GM23248 (cell line): ENCODE measurements around the gene DYRK1A.

Experiments
- EZH2 ChIP-seq: fragments of 200-600 bp; sonication (generic); IDR thresholded peaks from 2 replicates; pipeline ENCODE4 v1.6.1; 2018; ENCODE audit warnings: antibody characterized with exemption, mild to moderate bottlenecking; ENCODE audit not compliant: insufficient read depth, poor library complexity, severe bottlenecking
- EZH2phosphoT487 ChIP-seq: fragments of 200-600 bp; sonication (generic); IDR thresholded peaks from 2 replicates; pipeline ENCODE4 v1.6.1; 2018; ENCODE audit warnings: antibody characterized with exemption, moderate library complexity, mild to moderate bottlenecking, low read depth; ENCODE audit not compliant: insufficient read depth

DNA sequence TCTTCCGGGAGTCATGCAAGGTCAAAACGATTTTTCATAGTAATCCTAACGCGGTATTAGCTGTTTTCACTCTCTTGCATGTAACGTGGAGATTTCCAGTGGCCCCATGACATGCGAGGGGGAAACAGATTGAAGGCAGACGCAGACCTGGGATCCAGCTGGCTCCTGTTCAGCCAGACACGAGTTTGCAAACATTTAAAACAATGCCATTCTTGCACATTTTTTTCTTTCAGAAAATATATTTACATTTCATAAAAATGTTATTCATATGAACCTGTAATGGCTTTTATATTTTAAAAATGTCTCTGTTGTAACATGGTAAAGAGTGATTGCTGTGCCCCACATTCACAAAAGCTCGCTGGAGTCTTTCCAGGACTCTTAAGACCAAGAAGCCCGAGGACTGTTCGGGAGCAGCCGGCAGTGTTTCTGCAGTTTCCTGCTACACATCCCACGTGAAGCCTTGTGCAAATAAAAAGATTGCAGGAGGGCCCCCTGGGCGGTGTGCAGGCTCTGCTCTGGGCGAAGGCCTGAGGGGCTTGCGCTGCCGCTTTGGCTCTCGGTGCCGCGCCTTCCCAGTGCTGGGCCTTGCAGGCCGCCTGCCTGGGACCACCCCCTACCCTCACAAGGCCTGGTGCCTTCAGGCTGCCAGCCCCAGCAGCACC, 184.9 kb downstream of the DYRK1A start:
- TF ChIP-seq EZH2, result no peak
- no peak for TF ChIP-seq EZH2phosphoT487
